Activated naive CD4-positive, alpha-beta T cell treated with anti-CD3 and anti-CD28 coated beads, Interleukin-2, amount 50 U/mL, for 72 hours (primary cell): ENCODE data around the gene S100A8. TPM values are rescaled to one million over a fixed set of nuclear protein-coding genes. Genes with fewer than 3 reads are reported as not detected.
"Not testable (repeated sequence)": the region's sequence is repeated elsewhere in the genome, so short reads cannot be mapped to it uniquely, and the experiment has no call there.

ENCODE experiments used
- ATAC-seq, 2 donors: fragments of 150-1000 bp; cut with Tn5 transposase; 2 replicates each; pipeline ENCODE4 v1.10.0; 2021; ENCODE audit warnings: mild to moderate bottlenecking in 2 of 2, moderate library complexity in 2 of 2
- DNase-seq, 2 donors: peaks; one replicate each; pipeline ENCODE4 v3.0.0; 2021 to 2022; ENCODE audit warnings: low spot score in 2 of 2
- H3K27ac Mint-ChIP-seq, 2 donors: one replicate each; pipeline ENCODE4 v1.8.0; 2022; ENCODE audit warnings: mild to moderate bottlenecking in 2 of 2, mixed read lengths in 2 of 2
- H3K36me3 Mint-ChIP-seq, 2 donors: one replicate each; pipeline ENCODE4 v1.8.0; 2022; ENCODE audit warnings: mixed read lengths in 2 of 2
- H3K9me3 Mint-ChIP-seq, 2 donors: one replicate each; pipeline ENCODE4 v1.8.0; 2022; ENCODE audit warnings: mixed read lengths in 2 of 2
- total RNA-seq, 2 donors: library from RNA; stranded (reverse); gene quantifications; one replicate each; pipeline ENCODE4 v1.2.3, GENCODE V29; 2022

S100A8 gene
- total RNA-seq, 2 donors from 2014 or later = not detected

GRCh38 chr1:153347856-153348255 is 43.0 kb downstream of the S100A8 start:
- H3K36me3 Mint-ChIP-seq = no peaks in the 10 kb centered on the region
- ATAC-seq (no peak), DNase-seq (no peak)
- no peaks in the 10 kb centered on the region for H3K9me3 Mint-ChIP-seq
- no peak overlapping the region for H3K27ac Mint-ChIP-seq

DNA sequence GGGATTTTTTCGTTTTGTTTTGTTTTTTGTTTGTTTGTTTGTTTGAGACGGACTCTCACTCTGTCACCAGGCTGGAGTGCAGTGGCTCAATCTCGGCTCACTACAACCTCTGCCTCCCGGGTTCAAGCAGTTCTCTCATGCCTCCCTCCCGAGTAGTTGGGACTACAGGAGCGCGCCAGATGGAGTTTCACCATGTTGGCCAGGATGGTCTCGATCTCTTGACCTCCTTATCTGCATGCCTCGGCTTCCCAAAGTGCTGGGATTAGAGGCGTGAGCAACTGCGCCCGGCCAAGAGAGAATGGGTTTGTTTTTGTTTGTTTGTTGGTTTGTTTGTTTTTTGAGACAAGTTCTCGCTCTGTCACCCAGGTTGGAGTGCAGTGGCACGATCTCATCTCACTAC is 43.8 kb downstream of the S100A8 start:
- not testable (repeated sequence) for DNase-seq, H3K27ac Mint-ChIP-seq, H3K36me3 Mint-ChIP-seq, ATAC-seq, H3K9me3 Mint-ChIP-seq

DNA sequence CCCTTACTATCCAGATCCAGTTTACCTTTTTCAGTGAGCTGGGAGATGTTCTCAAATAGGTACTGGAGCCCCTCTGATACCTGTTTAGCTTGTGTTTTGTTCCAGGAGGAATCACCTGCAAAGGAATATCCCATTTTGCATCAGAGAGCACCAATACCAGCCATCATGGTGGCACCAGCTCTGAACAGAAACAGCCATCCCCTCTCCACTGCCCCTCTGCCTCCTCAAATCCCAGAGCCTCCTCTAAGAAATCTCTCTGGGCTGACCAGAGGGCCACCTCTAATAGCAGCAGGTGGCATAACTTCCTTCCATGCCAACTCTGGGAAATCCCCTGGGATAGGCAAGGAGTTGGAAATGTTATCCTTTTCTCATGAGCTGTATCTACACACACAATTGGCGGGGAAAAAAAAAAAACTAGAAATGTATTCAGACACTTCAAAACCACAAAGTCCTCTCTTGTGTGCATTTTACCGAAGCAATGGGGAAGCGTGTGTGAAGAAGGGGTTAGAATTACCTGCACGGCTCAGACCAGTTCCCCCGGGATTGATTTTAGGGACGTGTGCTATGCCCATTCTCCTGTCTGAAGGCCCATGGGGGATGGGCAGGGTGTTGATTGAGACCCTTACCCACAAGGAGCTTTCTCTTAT is 44.7 kb downstream of the S100A8 start:
- ATAC-seq = peak; percentile 26 to 31
- Mint-ChIP-seq H3K27ac (peak overlapping the region; percentile 44 to 45), H3K9me3 (no peaks in the 10 kb centered on the region), H3K36me3 (no peaks in the 10 kb centered on the region)
- no peak for DNase-seq

DNA sequence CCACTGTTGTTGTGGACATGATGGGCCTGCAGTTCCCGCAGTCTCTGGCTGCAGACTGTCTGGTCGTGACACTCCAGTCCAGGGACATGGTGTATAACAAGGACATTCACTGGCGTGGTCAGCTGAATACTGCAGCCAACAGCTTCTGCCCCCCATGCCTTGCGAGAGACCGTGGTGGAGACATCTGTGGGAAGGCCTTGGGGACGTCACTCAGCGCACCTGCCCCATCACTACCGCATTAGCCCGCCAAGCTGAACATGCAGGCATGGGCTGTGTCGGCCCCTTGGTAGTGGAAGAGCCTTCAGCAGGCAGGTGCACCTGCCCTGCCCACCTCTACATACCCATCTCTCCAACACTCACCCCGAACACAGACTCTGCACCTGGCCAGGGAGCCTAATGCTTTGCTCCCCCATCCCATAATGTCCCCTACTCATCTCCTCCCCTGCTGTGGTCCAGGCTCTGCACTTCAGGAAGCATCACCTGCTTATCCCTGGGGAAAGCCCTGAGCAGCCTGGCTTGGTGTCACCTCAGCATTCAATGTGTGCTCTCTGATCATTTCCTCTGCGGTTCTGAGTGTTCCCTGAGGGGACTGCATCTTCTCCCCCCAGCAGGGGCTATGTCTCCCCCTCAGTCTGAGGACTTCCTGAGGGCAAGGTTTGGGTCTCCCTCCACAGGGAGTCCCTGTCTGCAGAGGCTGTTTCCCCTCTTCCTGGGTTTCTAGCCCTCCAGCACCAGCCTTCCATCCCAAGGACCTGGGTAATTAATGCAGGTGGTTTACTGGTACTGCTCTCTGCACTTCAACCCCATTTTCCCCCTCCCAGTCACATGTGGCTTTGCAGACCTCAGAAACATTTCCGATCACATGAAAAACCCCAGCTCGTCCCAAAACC is 45.4 kb downstream of the S100A8 start:
- DNase-seq (no peak), ATAC-seq (peak; percentile 51 to 71)
- H3K9me3 Mint-ChIP-seq = no peaks in the 10 kb centered on the region
- no peaks in the 10 kb centered on the region for H3K36me3 Mint-ChIP-seq
- H3K27ac Mint-ChIP-seq = peak overlapping the region; percentile 44 to 45

- H3K9me3 Mint-ChIP-seq = no peaks in the 10 kb centered on the region
- no peak for ATAC-seq
- no peaks in the 10 kb centered on the region for H3K36me3 Mint-ChIP-seq
- DNase-seq = no peak
- H3K27ac Mint-ChIP-seq = no peak overlapping the region
Observed at GRCh38 chr1:153344718-153345025, 46.2 kb downstream of the S100A8 start.

DNA sequence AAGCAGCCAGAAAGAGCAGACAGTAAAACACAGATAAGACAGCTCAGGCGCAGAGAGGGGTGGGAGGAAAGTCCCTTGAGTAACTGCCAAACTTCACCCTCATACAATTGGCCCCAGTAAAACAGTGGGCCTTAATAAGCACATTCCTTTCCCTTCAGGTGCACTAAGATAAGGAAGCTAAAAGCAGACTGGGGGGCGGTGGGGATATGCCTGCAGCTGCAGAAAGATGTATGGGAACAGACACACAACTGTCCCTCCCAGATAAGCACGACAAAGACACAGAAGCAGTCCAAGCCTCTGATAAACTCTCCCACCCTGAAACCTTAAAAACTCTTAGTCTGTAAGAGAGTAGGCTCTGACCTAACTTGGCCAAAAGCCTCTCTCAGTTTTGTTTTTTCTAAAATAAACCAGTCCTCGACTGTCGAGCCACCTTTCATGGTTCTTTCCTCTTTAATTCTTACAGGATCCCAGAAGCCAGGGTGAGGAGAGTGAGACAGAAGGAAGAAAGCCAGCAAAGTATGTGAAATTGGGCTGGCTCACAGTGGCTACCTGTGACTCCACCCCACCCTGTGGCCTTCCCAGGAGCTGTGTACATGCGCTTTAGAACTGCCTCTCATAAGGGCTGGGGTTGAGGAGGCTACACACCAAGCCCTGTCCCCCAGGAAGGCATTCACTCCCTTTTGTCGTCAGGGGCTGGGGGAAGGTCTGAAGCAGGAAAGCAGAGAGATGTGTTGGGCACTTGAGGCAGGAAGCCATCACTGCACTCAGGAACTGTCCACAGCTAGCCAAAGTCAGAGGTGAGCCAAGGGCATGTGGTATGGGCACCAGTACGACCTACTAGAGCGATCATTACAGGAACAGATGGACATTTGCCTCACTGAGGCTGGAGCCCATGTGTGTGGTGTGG is 46.8 kb downstream of the S100A8 start:
- ATAC-seq = no peak
- DNase-seq = no peak
- no peaks in the 10 kb centered on the region for H3K9me3 Mint-ChIP-seq
- H3K36me3 Mint-ChIP-seq = no peaks in the 10 kb centered on the region
- peak overlapping the region; percentile 50 to 86 for H3K27ac Mint-ChIP-seq

GRCh38 chr1:153343040-153343681 is 47.7 kb downstream of the S100A8 start:
- DNase-seq (no peak), ATAC-seq (no peak)
- Mint-ChIP-seq H3K36me3 (no peaks in the 10 kb centered on the region), H3K27ac (peak overlapping the region; percentile 24 to 50), H3K9me3 (peaks cover 0 to 7% of the 10 kb centered on the region in 2 donors)

- H3K27ac Mint-ChIP-seq = peak overlapping the region in 1 of 2 donors; percentile 17
- H3K36me3 Mint-ChIP-seq = no peaks in the 10 kb centered on the region
- ATAC-seq (no peak), DNase-seq (no peak)
- peaks cover 0 to 8% of the 10 kb centered on the region in 2 donors for H3K9me3 Mint-ChIP-seq
Observed at GRCh38 chr1:153342178-153342577, 48.7 kb downstream of the S100A8 start.

DNA sequence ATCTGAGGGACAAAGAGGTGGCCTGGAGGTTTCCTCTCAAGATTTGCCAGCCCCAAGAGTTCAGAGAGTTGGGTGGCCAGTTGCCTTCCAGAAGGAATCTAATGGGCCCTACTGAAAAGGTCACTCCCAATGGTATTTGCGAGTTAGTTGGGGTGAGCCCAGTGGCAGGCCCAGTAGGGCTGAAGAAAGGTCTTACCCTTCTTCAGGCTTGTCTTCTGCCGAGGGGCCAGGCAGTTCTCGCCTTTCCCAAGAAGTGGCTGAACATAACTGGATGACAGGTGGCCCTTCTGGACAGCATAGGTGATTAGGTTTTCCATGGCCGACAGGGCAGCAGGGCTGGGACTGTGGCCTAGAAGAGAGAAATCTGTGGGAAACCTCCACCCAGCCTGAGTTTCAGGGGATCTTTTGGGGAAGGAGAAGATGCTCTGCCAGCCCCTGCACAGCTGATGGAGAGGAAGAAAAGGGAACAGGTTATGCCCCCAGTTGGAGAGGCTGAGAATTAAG is 49.4 kb downstream of the S100A8 start:
- Mint-ChIP-seq H3K9me3 (peaks cover 0 to 8% of the 10 kb centered on the region in 2 donors), H3K27ac (no peak overlapping the region), H3K36me3 (no peaks in the 10 kb centered on the region)
- ATAC-seq (no peak), DNase-seq (no peak)

DNA sequence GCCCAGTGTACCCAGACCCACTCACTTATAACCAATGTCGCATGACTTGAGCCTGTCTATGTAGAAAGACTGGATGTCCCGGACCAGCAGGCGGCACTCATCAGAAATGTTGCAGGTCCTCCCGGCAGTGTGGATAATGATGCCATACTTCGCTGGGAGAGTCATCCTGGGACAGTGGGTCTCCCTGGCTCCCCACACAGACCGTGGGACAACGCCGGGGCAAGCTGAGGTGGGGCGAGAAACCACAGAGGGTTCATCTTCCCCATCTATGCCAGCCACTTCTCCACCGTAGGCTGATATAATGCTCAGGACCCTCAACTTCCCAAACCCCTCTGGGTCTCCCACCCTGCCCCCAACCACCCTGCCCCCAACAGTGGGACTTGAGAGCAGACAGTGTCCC is 50.5 kb downstream of the S100A8 start:
- ATAC-seq (no peak), DNase-seq (no peak)
- no peak overlapping the region for H3K27ac Mint-ChIP-seq
- peaks cover 0 to 8% of the 10 kb centered on the region in 2 donors for H3K9me3 Mint-ChIP-seq
- no peaks in the 10 kb centered on the region for H3K36me3 Mint-ChIP-seq

Other genes starting within 250 kb of the S100A8 start
- not detected for gene SPRR2G, start 240.2 kb downstream of the S100A8 start, total RNA-seq
- not detected for gene LELP1, start 187.6 kb downstream of the S100A8 start, total RNA-seq
- not detected for gene PRR9, start 173.5 kb downstream of the S100A8 start, total RNA-seq
- not detected for gene LORICRIN, start 131.4 kb downstream of the S100A8 start, total RNA-seq
- not detected for gene PGLYRP3, start 78.1 kb downstream of the S100A8 start, total RNA-seq
- gene PGLYRP4, start 42.2 kb downstream of the S100A8 start, total RNA-seq = not detected
- 1 to 10 TPM in 1 of 2 donors, under 1 TPM in 1; 0.73 to 1.4 TPM for gene S100A9, start 33.2 kb downstream of the S100A8 start, total RNA-seq
- not detected for gene S100A12, start 15.5 kb downstream of the S100A8 start, total RNA-seq
- not detected for gene S100A7A, start 25.4 kb upstream of the S100A8 start, total RNA-seq
- gene S100A7, start 69.6 kb upstream of the S100A8 start, total RNA-seq = not detected
- gene S100A6, start 144.9 kb upstream of the S100A8 start, total RNA-seq = 100 to 1,000 TPM; 260 to 445 TPM
- gene S100A5, start 149.9 kb upstream of the S100A8 start, total RNA-seq = 1 to 10 TPM; 2.0 to 3.9 TPM
- 100 to 1,000 TPM; 186 to 368 TPM for gene S100A4, start 154.7 kb upstream of the S100A8 start, total RNA-seq
- not detected for gene S100A3, start 158.2 kb upstream of the S100A8 start, total RNA-seq
- gene S100A2, start 174.8 kb upstream of the S100A8 start, total RNA-seq = 1 to 10 TPM; 1.0 to 7.8 TPM
- gene S100A16, start 222.1 kb upstream of the S100A8 start, total RNA-seq = not detected
- not detected for gene S100A14, start 225.3 kb upstream of the S100A8 start, total RNA-seq
- 1 to 10 TPM; 4.2 to 6.0 TPM for gene S100A13, start 236.4 kb upstream of the S100A8 start, total RNA-seq
- not detected for gene S100A1, start 237.4 kb upstream of the S100A8 start, total RNA-seq
- gene CHTOP, start 243.0 kb upstream of the S100A8 start, total RNA-seq = 10 to 100 TPM; 83.3 to 91.3 TPM